Brain microvascular endothelial cell (primary cell): ENCODE results near the gene FOXA1.

Experiments used
- DNase-seq: peaks from one replicate; pipeline ENCODE4 v3.0.0-alpha.2; 2020
- H3K27ac ChIP-seq: fragments of 250-450 bp; sonication (Bioruptor Pico); 2 replicates; pipeline ENCODE4 v1.5.1; 2020; ENCODE audit warnings: mild to moderate bottlenecking, moderate library complexity
- H3K27me3 ChIP-seq: fragments of 250-450 bp; sonication (Bioruptor Pico); replicated peaks from 2 replicates; pipeline ENCODE4 v1.5.1; 2020; ENCODE audit warnings: mild to moderate bottlenecking
- H3K36me3 ChIP-seq: fragments of 250-450 bp; sonication (Bioruptor Pico); replicated peaks from 2 replicates; pipeline ENCODE4 v1.5.1; 2020; ENCODE audit warnings: mild to moderate bottlenecking
- H3K4me3 ChIP-seq: 2 replicates; pipeline ENCODE4 v1.5.1; 2011; ENCODE audit warnings: low read depth, mild to moderate bottlenecking, control low read depth, low read length, moderate library complexity
- CTCF ChIP-seq: IDR thresholded peaks from 2 replicates; pipeline ENCODE4 v1.5.1; 2011; ENCODE audit warnings: low read depth, mild to moderate bottlenecking, moderate library complexity, low read length, control low read depth, inconsistent platforms; ENCODE audit errors: missing control alignments
- in situ Hi-C: cut with HindIII; loops from 2 replicates; pipeline ENCODE4 v1.10.0; 2017; ENCODE audit warnings: low sequenced_read_pairs, low pct_ligation_motif_present

The FOXA1 gene

GRCh38 chr14:37610945-37611523, 16.0 kb upstream of the FOXA1 start:
- H3K27me3 ChIP-seq: peaks cover 23% of the 10 kb centered on the region
- H3K4me3 ChIP-seq: peak overlapping the region; percentile 33
- in situ Hi-C loops: no loop called here
- H3K27ac ChIP-seq: no peak overlapping the region
- no peak for DNase-seq
- no peaks in the 10 kb centered on the region for H3K36me3 ChIP-seq
- TF ChIP-seq CTCF: no peak

DNA sequence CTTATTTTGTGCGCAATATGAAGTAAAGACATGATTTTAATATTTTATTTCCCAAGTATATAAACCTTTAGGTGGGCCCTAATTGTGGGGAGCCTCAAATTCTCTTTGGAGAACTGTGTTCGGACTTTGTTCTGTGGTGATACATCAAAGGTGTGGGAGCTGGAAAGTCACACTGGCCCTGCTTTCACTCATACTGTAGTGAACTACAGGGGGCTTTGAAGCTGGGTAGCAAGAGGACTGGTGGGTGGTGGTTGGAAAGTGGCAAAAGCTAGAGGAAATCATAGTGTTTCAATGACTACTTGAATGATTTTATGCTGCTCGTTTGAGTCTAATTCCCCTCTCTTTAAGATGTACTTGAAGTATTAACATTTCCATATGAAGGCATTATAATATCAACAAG, 13.6 kb upstream of the FOXA1 start:
- Histone ChIP-seq H3K27me3 (peaks cover 38% of the 10 kb centered on the region), H3K27ac (no peak overlapping the region), H3K4me3 (no peak overlapping the region), H3K36me3 (no peaks in the 10 kb centered on the region)
- TF ChIP-seq CTCF: no peak
- in situ Hi-C loops: no loop called here
- DNase-seq: no peak

DNA sequence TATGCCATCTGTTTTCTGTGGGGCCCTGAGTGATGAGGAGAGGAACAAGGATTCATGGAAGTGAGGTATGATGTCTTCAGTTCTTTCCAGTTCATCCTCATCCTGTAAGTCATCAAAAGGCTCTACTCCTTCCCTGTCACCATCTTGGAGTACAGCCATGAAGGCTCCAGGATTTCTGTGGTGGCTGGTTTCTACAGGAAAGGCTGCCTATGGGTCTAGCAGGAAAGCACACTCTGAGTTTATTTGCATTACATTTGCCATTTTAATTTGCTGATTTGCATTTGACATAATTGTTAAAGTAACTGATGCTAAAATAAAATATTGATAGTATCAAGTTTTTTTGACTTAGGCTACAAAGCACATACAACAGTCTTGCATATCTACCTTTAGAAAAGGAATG, 11.6 kb upstream of the FOXA1 start:
- DNase-seq: no peak
- Histone ChIP-seq H3K36me3 (no peaks in the 10 kb centered on the region), H3K27me3 (peaks cover 55% of the 10 kb centered on the region), H3K27ac (no peak overlapping the region), H3K4me3 (no peak overlapping the region)
- TF ChIP-seq CTCF: no peak
- in situ Hi-C loops: no loop called here

DNA sequence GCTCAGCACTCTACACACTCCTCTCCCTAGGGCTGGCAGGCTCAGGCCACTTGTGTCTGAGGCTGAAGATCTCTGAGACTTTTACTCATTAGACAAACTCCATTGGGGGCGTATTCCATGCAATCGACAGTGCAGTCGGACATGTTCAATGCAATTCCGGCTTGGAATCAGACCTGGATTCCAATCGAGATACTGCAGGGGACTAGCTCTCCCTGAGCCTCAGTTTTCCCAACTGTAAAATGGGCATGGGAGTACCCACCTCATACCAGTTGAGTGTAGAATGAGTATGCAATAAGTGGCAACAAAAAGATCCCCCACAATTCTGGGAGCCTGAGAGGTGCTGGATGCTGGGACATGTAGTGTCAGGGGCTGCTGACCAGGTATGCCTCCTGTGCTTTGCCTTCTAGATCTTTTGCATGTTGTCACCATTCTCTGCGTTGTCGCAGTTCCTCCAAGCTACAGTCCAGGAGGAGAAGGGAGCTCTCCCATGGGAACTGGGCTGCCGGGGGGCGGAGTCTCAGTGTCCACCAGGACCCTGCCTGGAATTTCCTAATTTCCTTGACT, 8.7 kb upstream of the FOXA1 start:
- TF ChIP-seq CTCF: no peak
- peaks cover 69% of the 10 kb centered on the region for H3K27me3 ChIP-seq
- no peak for DNase-seq
- no peak overlapping the region for H3K4me3 ChIP-seq
- in situ Hi-C loops: no loop called here
- no peak overlapping the region for H3K27ac ChIP-seq
- no peaks in the 10 kb centered on the region for H3K36me3 ChIP-seq

GRCh38 chr14:37602605-37603453, 7.8 kb upstream of the FOXA1 start:
- TF ChIP-seq CTCF: no peak
- DNase-seq: no peak
- Histone ChIP-seq H3K4me3 (no peak overlapping the region), H3K27me3 (peaks cover 76% of the 10 kb centered on the region), H3K36me3 (no peaks in the 10 kb centered on the region), H3K27ac (no peak overlapping the region)
- in situ Hi-C loops: no loop called here
